Smooth muscle cell (in vitro differentiated cells): ENCODE results near the gene TMEM270. TPM values are rescaled to one million over a fixed set of nuclear protein-coding genes. Genes with fewer than 3 reads are reported as not detected.
A peak's percentile ranks its signal among the peaks of the same experiment; 100 is the strongest.

Experiments
- DNase-seq: peaks from one replicate; lab custom pipeline; 2025; ENCODE audit not compliant: unreplicated experiment; lab: John Stamatoyannopoulos, UW
- H2AFZ ChIP-seq: fragments of 200-600 bp; sonication (generic); 2 replicates; pipeline ENCODE4 v1.6.0; 2016; ENCODE audit warnings: antibody characterized with exemption, low read depth, mild to moderate bottlenecking
- H3F3A ChIP-seq: fragments of 200-600 bp; sonication (generic); 2 replicates; pipeline ENCODE4 v1.6.0; 2017; ENCODE audit warnings: antibody characterized with exemption, low read depth
- H3K27ac ChIP-seq: fragments of 200-600 bp; sonication (generic); 2 replicates; pipeline ENCODE4 v1.5.1; 2016; ENCODE audit warnings: low read depth, mild to moderate bottlenecking
- H3K27me3 ChIP-seq: fragments of 200-600 bp; sonication (generic); 2 replicates; pipeline ENCODE4 v1.6.1; 2016; ENCODE audit warnings: low read depth, mild to moderate bottlenecking
- H3K36me3 ChIP-seq: fragments of 200-600 bp; sonication (generic); 2 replicates; pipeline ENCODE4 v1.5.1; 2016; ENCODE audit warnings: low read depth
- H3K4me1 ChIP-seq: fragments of 200-600 bp; sonication (generic); 2 replicates; pipeline ENCODE4 v1.5.1; 2016; ENCODE audit warnings: low read depth
- H3K4me2 ChIP-seq: fragments of 200-600 bp; sonication (generic); 2 replicates; pipeline ENCODE4 v1.6.0; 2016; ENCODE audit warnings: mild to moderate bottlenecking
- H3K4me3 ChIP-seq: fragments of 200-600 bp; sonication (generic); 2 replicates; pipeline ENCODE4 v1.5.1; 2016; ENCODE audit warnings: mild to moderate bottlenecking
- H3K79me2 ChIP-seq: fragments of 200-600 bp; sonication (generic); 2 replicates; pipeline ENCODE4 v1.6.0; 2016; ENCODE audit warnings: low read depth, mild to moderate bottlenecking
- H3K9ac ChIP-seq: fragments of 200-600 bp; sonication (generic); 2 replicates; pipeline ENCODE4 v1.6.0; 2016; ENCODE audit warnings: low read depth
- H3K9me3 ChIP-seq: fragments of 200-600 bp; sonication (generic); replicated peaks from 2 replicates; pipeline ENCODE4 v1.5.1; 2016; ENCODE audit warnings: low read depth
- H4K20me1 ChIP-seq: fragments of 200-600 bp; sonication (generic); 2 replicates; pipeline ENCODE4 v1.6.0; 2016; ENCODE audit warnings: low read depth
- CTCF ChIP-seq: fragments of 200-600 bp; sonication (generic); IDR thresholded peaks from 2 replicates; pipeline ENCODE4 v1.5.1; 2017; ENCODE audit warnings: borderline replicate concordance, mild to moderate bottlenecking, antibody characterized with exemption; ENCODE audit not compliant: insufficient read depth, poor library complexity, severe bottlenecking
- WGBS: methylation state at CpG from one replicate; pipeline ENCODE4 v1.1.7; 2016; ENCODE audit warnings: low lambda C conversion rate; 5-methylcytosine and 5-hydroxymethylcytosine counted together
- polyA plus RNA-seq: library from polyadenylated mRNA; unstranded; fragments of >200 nt; fragmentation: Nextera tagmentation; extraction: Ambion mirVana; gene quantifications from 2 replicates; pipeline ENCODE4 v1.2.1, GENCODE V29; 2016
- total RNA-seq: library from RNA; depleted of rRNA; stranded (reverse); fragments of >200 nt; gene quantifications from 2 replicates; pipeline ENCODE4 v1.2.3, GENCODE V29; 2014

The TMEM270 gene
- total and polyA plus RNA-seq, 2 experiments from 2014 or later = not detected

- peaks cover 7% of the 10 kb centered on the region for H3K4me1 ChIP-seq
- 21% methylated on average over 22 of the region's 25 CpGs for WGBS
- no peaks in the 10 kb centered on the region for H3K9me3 ChIP-seq
- no peaks in the 10 kb centered on the region for H4K20me1 ChIP-seq
- no peak for TF ChIP-seq CTCF
- peaks cover 32% of the 10 kb centered on the region for H3K27me3 ChIP-seq
- no peak for DNase-seq
- H3K4me3 ChIP-seq = no peak overlapping the region
- peak overlapping the region; percentile 72 for H3K4me2 ChIP-seq
- no peaks in the 10 kb centered on the region for H3F3A ChIP-seq
- H2AFZ ChIP-seq = no peak overlapping the region
- H3K79me2 ChIP-seq = no peaks in the 10 kb centered on the region
- no peak overlapping the region for H3K9ac ChIP-seq
- no peaks in the 10 kb centered on the region for H3K36me3 ChIP-seq
- no peak overlapping the region for H3K27ac ChIP-seq
Measured at GRCh38 chr7:73885975-73886798, 25.2 kb downstream of the TMEM270 start.

- H3K4me1 ChIP-seq = peaks cover 7% of the 10 kb centered on the region
- no peaks in the 10 kb centered on the region for H3K36me3 ChIP-seq
- H3K9me3 ChIP-seq = no peaks in the 10 kb centered on the region
- no peak for TF ChIP-seq CTCF
- peaks cover 17% of the 10 kb centered on the region for H3K27me3 ChIP-seq
- no peaks in the 10 kb centered on the region for H4K20me1 ChIP-seq
- H3K9ac ChIP-seq = no peak overlapping the region
- no peak overlapping the region for H3K27ac ChIP-seq
- no peak overlapping the region for H3K4me3 ChIP-seq
- no peak overlapping the region for H2AFZ ChIP-seq
- no peaks in the 10 kb centered on the region for H3F3A ChIP-seq
- no peak overlapping the region for H3K4me2 ChIP-seq
- no peak for DNase-seq
- H3K79me2 ChIP-seq = no peaks in the 10 kb centered on the region
- 93% methylated on average over 5 of the region's 5 CpGs for WGBS
Measured at GRCh38 chr7:73887762-73888161, 26.8 kb downstream of the TMEM270 start.

GRCh38 chr7:73888959-73889358 is 28.0 kb downstream of the TMEM270 start:
- peaks cover 8% of the 10 kb centered on the region for H3K27me3 ChIP-seq
- DNase-seq = no peak
- H3K4me2 ChIP-seq = no peak overlapping the region
- no peak overlapping the region for H3K4me3 ChIP-seq
- WGBS = 84% methylated on average over 6 of the region's 6 CpGs
- no peaks in the 10 kb centered on the region for H3K9me3 ChIP-seq
- peaks cover 7% of the 10 kb centered on the region for H3K4me1 ChIP-seq
- no peaks in the 10 kb centered on the region for H4K20me1 ChIP-seq
- H2AFZ ChIP-seq = no peak overlapping the region
- no peak overlapping the region for H3K27ac ChIP-seq
- TF ChIP-seq CTCF = no peak
- H3F3A ChIP-seq = no peaks in the 10 kb centered on the region
- H3K79me2 ChIP-seq = no peaks in the 10 kb centered on the region
- H3K9ac ChIP-seq = no peak overlapping the region
- no peaks in the 10 kb centered on the region for H3K36me3 ChIP-seq
